Esophagus squamous epithelium (tissue), 5 donors: ENCODE results near the gene CD93. TPM values are rescaled to one million over a fixed set of nuclear protein-coding genes. Genes with fewer than 3 reads are reported as not detected.

ENCODE experiments used
- DNase-seq: peaks from one replicate; lab custom pipeline; 2025; lab: John Stamatoyannopoulos, UW
- H3K27ac ChIP-seq, 4 donors: fragments of 200-600 bp; sonication (generic); one replicate each; pipeline ENCODE4 v1.5.1; 2016 to 2019; ENCODE audit warnings: mild to moderate bottlenecking in 1 of 4
- H3K27me3 ChIP-seq, 4 donors: fragments of 200-600 bp; sonication (generic); 1 replicate in 3 of 4; 2 replicates in 1 of 4; pipeline versions ENCODE4 v1.5.1 to v1.6.0; 2017 to 2021; ENCODE audit warnings: antibody characterized with exemption in 1 of 4
- H3K36me3 ChIP-seq, 3 donors: fragments of 200-600 bp; sonication (generic); one replicate each; pipeline ENCODE4 v1.5.1; 2016 to 2019
- H3K4me1 ChIP-seq, 3 donors: fragments of 200-600 bp; sonication (generic); one replicate each; pipeline ENCODE4 v1.5.1; 2017 to 2019
- H3K4me3 ChIP-seq, 4 donors: fragments of 200-600 bp; sonication (generic); 1 replicate in 3 of 4; 2 replicates in 1 of 4; pipeline ENCODE4 v1.5.1; 2016 to 2019; ENCODE audit warnings: mild to moderate bottlenecking in 2 of 4, moderate library complexity in 1 of 4
- H3K9me3 ChIP-seq, 3 donors: fragments of 200-600 bp; sonication (generic); one replicate each; pipeline ENCODE4 v1.5.1; 2016 to 2019
- POLR2A ChIP-seq, 4 donors: fragments of 450-650 bp; IDR thresholded peaks; one replicate each; pipeline ENCODE4 v1.6.1; 2017; ENCODE audit warnings: antibody characterized with exemption in 4 of 4, mild to moderate bottlenecking in 4 of 4, moderate library complexity in 3 of 4
- WGBS, 2 donors: methylation state at CpG; one replicate each; pipeline ENCODE4 v1.1.5; 2018; 5-methylcytosine and 5-hydroxymethylcytosine counted together
- intact Hi-C: fragments of 100-400 bp; cut with DNase I; formaldehyde crosslinking; loops from one replicate; pipeline ENCODE4 v1.15.0; 2022
- total RNA-seq, 4 donors: library from RNA; depleted of rRNA; stranded (reverse); fragments of >200 nt; gene quantifications; one replicate each; pipeline ENCODE4 v1.1.0, GENCODE V29; 2016
- TF ChIP-seq, protein P1 (sequence below), 6 experiments: fragments of 450-650 bp in 4 of 6; fragments of 200-600 bp in 2 of 6; sonication (generic) in 2 of 6; IDR thresholded peaks; one replicate each; pipeline ENCODE4 v1.5.1; 2016 to 2019; ENCODE audit warnings: antibody characterized with exemption in 6 of 6, mild to moderate bottlenecking in 4 of 6, moderate library complexity in 4 of 6
- donor health status: DM: yes; HTN: yes; CAD: no.

CD93 gene
- total RNA-seq, 4 donors from 2014 or later: 4.5 to 22.9 (median 14.6) TPM

DNA sequence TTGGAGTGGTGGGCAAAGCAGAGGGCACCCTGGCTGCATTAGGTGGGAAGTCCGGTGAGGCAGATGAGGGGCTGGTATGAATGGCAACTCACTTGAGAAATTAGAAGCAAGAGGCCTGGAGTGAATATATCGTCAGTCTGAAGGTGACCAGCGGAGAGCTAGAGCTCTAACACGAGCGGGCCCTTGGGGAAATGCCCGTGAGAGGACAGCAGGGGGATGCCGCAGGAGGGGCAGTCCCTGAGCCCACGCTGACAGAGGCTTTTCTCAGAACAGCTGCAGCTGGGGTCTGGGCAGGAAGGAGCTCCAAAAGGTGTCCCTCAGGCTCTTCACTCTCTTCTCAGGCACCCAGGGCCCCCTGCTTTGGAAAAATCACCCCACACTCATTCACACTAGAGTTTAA, 32.0 kb upstream of the CD93 start:
- Histone ChIP-seq H3K27me3 (no peaks in the 10 kb centered on the region), H3K27ac (peak overlapping the region in 3 of 4 donors; percentile 75 to 83 (median 78)), H3K9me3 (no peaks in the 10 kb centered on the region), H3K4me1 (peaks cover 33 to 80% (median 56%) of the 10 kb centered on the region in 3 donors), H3K36me3 (no peaks in the 10 kb centered on the region), H3K4me3 (no peak overlapping the region)
- no peak for DNase-seq
- TF ChIP-seq POLR2A (IDR thresholded peaks at IDR 0.05): no peak
- TF ChIP-seq, protein P1, sequence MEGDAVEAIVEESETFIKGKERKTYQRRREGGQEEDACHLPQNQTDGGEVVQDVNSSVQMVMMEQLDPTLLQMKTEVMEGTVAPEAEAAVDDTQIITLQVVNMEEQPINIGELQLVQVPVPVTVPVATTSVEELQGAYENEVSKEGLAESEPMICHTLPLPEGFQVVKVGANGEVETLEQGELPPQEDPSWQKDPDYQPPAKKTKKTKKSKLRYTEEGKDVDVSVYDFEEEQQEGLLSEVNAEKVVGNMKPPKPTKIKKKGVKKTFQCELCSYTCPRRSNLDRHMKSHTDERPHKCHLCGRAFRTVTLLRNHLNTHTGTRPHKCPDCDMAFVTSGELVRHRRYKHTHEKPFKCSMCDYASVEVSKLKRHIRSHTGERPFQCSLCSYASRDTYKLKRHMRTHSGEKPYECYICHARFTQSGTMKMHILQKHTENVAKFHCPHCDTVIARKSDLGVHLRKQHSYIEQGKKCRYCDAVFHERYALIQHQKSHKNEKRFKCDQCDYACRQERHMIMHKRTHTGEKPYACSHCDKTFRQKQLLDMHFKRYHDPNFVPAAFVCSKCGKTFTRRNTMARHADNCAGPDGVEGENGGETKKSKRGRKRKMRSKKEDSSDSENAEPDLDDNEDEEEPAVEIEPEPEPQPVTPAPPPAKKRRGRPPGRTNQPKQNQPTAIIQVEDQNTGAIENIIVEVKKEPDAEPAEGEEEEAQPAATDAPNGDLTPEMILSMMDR (IDR thresholded peaks at IDR 0.05): no peak
- 96 to 97% methylated on average over 8 of the region's 8 CpGs for WGBS, 2 donors
- intact Hi-C loops: no loop called here

GRCh38 chr20:23117738-23118137, 31.6 kb upstream of the CD93 start:
- H3K4me3 ChIP-seq: no peak overlapping the region
- intact Hi-C loops: no loop called here
- H3K4me1 ChIP-seq: peaks cover 33 to 82% (median 56%) of the 10 kb centered on the region in 3 donors
- H3K27ac ChIP-seq: peak overlapping the region in 3 of 4 donors; percentile 69 to 83 (median 78)
- DNase-seq: no peak
- H3K27me3 ChIP-seq: no peaks in the 10 kb centered on the region
- H3K36me3 ChIP-seq: no peaks in the 10 kb centered on the region
- 85 to 86% methylated on average over 1 to 4 of the region's 8 CpGs for WGBS, 2 donors
- H3K9me3 ChIP-seq: no peaks in the 10 kb centered on the region
- no peak for TF ChIP-seq POLR2A (IDR thresholded peaks at IDR 0.05)
- TF ChIP-seq, protein P1 (IDR thresholded peaks at IDR 0.05): no peak

DNA sequence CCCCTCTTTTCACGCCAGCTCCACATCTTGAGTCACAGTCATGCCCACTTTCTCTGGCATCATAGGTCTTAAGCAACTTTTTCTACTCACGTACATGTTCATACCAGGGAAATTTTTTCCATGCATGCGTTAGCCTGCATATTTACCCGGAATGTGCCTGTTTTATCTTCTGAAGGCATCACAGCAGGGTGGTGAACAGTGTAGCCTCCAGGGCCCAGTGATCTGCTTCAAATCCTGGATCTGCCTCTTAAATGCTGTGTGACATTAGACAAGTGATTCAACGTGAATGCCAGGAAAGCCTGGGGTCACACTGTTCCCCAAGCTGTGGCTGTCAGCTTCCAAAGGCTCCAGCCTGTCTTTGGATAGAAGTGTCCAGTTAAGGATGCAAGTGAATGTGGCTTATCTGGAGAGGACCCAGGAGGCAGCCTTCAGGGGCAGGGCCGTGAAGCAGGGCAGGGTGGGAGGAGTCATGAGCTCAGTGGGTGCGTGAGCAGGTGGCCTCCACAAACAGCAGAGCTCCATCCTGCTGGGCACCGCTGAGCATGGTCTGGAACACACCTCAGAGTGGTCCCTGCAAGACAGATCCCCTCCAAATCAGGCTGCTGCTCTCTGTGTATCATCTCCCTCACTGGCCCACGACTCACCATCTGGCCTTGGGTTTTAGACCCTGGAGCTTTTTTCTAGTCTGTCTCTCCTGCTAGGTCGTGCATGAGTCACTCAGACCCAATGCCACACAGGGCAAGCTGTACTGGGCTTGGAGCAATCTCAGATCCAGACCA, 30.4 kb upstream of the CD93 start:
- intact Hi-C loops: no loop called here
- Histone ChIP-seq H3K27ac (peak overlapping the region; percentile 58 to 83 (median 75)), H3K4me3 (no peak overlapping the region), H3K36me3 (no peaks in the 10 kb centered on the region), H3K4me1 (peaks cover 33 to 81% (median 56%) of the 10 kb centered on the region in 3 donors), H3K27me3 (no peaks in the 10 kb centered on the region), H3K9me3 (no peaks in the 10 kb centered on the region)
- 31 to 34% methylated on average over 6 to 7 of the region's 10 CpGs for WGBS, 2 donors
- TF ChIP-seq, protein P1 (IDR thresholded peaks at IDR 0.05): no peak
- no peak for TF ChIP-seq POLR2A (IDR thresholded peaks at IDR 0.05)
- DNase-seq: no peak

DNA sequence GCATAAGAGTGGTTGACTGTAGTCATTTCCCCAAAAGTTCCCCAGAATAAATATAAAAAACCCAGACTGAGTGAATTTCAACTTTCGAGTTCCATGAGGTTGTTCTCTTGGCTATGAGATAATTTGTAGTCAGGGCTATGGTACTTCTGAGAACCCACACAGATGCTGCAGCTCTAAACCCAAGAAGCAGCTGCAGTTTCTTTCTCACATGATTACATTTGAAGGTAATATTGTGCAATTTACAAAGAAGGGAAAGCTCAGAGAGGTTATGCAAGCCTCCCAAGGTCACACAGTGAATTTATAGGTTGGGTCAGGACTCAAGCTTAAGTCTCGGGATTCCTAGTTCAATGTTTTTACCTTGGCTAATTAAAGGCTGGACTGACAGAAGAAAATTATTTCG, 29.7 kb upstream of the CD93 start:
- no peak for TF ChIP-seq POLR2A (IDR thresholded peaks at IDR 0.05)
- TF ChIP-seq, protein P1 (IDR thresholded peaks at IDR 0.05): no peak
- Histone ChIP-seq H3K27me3 (no peaks in the 10 kb centered on the region), H3K9me3 (no peaks in the 10 kb centered on the region), H3K27ac (peak overlapping the region; percentile 58 to 83 (median 75)), H3K36me3 (no peaks in the 10 kb centered on the region), H3K4me3 (no peak overlapping the region), H3K4me1 (peaks cover 33 to 75% (median 54%) of the 10 kb centered on the region in 3 donors)
- no peak for DNase-seq
- intact Hi-C loops: no loop called here
- WGBS, 2 donors: 40 to 44% methylated on average over 3 of the region's 3 CpGs

GRCh38 chr20:23114448-23115082, 28.4 kb upstream of the CD93 start:
- Histone ChIP-seq H3K36me3 (no peaks in the 10 kb centered on the region), H3K27me3 (no peaks in the 10 kb centered on the region), H3K4me1 (peaks cover 26 to 62% (median 42%) of the 10 kb centered on the region in 3 donors), H3K9me3 (no peaks in the 10 kb centered on the region), H3K4me3 (no peak overlapping the region), H3K27ac (peak overlapping the region in 3 of 4 donors; percentile 24 to 83 (median 65))
- 86 to 91% methylated on average over 8 of the region's 8 CpGs for WGBS, 2 donors
- no peak for DNase-seq
- TF ChIP-seq, protein P1 (IDR thresholded peaks at IDR 0.05): no peak
- TF ChIP-seq POLR2A (IDR thresholded peaks at IDR 0.05): no peak
- intact Hi-C loops: no loop called here
